DMS 273 (cell line): ENCODE measurements around the gene GCH1.
A peak's percentile ranks its signal among the peaks of the same experiment; 100 is the strongest.

Source experiments
- DNase-seq: peaks from one replicate; lab custom pipeline; 2025; ENCODE audit not compliant: unreplicated experiment; lab: John Stamatoyannopoulos, UW

The GCH1 gene

DNA sequence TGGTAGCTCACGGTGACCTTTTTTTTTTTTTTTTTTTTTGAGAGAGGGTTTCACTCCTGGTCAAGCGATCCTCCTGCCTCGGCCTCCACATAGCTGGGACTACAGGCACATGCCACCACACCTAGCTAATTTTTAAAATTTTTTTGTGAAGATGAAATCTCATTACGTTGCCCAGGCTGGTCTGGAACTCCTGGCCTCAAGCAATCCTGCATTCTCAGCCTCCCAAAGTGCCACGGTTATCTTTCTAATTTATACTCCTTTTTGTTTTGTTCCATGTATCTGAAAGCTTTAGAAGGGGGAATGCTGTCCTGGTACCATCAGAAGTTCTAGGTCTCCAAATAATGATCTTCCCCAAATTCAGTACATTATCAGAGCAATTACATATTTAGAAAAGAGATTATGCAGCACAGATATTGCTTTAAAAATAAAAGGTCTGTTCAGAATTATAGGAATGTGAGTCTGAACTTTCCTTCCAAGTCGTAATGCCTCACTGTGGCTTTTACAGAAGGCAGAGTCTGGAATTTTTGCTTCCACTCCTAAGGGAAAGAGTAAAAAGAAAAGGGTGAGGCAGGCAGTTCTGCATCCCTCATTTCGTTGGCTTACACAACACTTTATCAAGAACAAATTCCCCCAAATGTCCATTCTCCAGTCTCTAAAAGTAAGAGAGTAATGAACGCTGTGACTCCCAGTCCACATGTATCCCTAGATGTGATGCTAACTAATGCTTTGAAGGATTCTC lies 73.0 kb downstream of the GCH1 start:
- no peak for DNase-seq

- peak; percentile 47 for DNase-seq
Measured at GRCh38 chr14:54828037-54828436, 74.6 kb downstream of the GCH1 start.

GRCh38 chr14:54823757-54824549 lies 78.7 kb downstream of the GCH1 start:
- no peak for DNase-seq

DNA sequence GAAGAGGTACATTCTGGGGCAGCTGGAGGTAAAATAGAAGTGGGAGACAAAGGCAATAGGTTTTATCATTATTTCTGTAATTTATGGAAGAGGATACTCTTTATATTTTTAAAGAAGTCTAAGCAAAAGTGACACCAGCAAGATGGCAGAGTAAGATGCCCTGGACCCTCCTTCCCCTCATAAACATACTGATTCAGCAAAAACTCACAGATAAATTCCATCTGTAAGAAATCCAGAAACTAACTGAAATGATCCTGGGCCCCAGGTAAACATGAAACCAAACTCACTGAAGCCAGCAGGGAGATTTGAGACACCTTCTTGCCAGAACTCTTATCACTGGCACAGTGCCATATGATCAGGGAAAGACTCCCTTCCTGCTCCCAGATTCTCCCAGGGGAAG lies 79.9 kb downstream of the GCH1 start:
- no peak for DNase-seq

DNA sequence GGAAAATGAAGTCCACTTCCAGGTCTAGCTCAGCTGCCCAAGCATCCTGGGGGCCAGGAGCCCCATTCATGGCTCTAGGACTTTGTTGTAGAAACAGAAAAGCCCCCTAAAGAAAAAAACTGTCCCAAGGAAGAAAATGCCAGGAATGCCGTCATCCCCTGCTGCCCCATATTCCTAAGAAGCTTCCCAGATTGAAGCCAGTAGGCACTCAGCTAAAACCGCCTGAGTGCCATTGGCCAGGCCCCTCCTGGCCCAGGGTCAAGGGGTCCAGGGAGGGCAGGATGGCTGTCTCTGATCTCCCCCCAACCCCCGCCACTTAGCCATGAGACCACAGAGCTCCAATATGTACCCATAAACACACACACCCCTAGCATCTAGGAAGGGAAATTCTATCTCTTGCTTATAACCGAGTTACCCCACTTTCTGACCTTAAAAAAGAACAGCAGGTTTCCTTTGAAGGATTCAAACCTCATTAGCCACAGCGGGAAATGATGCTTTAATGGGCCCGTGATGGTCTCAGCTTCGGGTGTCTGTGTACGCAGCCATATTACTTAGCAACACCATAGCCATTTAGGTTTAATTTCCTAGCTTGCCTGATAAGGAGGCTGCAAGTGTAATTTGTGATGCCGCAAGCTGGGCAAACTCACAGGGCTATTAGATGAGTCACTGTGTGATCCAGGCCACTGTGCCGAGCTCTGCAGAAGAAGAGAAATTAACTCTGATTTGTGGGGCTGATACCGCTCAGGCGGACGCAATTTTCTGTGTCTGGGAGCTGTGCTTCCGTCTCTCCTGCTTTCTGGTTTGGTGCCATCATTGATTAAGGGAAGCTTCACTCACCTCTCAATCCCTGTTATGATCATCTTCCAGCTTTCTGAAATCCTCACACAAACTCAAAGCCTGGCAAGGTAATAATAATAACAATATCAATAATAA lies 84.2 kb downstream of the GCH1 start:
- peak; percentile 74 for DNase-seq

DNA sequence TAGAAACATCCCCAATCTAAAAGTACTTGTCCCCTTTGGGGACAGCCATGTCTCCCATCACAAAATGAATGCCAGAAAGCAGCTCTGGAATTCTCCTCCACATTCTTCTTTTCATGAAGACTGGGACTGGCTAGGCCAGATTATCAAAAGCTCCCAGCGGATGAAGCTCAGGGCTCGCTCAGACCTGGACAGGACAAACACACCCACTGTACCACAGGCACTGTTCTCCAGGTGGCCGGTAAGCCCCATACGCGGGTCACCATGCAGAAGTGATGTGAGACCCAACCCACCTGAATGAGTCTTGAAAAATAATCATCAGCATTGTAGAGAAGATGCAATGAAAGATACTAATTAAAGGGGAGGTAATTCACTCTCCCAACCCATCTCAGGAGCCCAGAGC lies 85.1 kb downstream of the GCH1 start:
- DNase-seq, result no peak

DNA sequence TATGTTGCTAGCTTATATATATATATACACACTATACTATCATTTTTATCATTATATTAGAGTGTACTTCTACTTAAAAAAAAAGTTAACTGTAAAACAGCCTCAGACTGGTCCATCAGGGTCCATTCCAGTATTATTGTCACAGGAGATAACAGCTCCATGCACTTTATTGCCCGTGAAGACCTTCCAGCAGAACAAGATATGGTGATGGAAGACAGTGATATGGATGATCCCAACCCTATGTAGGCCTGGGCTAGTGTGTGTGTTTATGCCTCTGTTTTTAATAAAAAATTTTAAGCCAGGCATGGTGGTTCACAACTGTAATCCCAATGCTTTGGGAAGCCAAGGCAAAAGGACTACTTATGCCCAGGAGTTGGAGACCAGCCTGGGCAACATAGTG lies 86.2 kb downstream of the GCH1 start:
- no peak for DNase-seq

DNA sequence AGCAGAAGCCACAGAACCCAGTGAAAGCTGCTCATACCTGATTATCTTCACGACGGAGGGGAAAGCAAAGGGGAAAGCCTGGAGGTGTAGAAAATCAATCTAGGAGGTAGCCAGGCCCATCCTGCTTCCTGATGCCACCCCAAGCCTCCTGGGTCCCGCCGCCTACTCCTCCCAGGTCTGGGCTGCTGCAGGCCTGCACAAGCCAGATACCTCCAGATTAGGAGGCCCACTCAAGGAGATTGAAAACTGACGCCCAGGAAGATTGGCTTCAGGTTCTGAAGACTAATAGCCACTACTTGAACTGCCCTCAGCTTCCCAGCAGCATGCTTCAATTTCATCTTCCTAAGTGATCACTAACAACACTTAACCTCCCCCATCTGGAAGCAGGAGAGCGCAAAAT lies 87.1 kb downstream of the GCH1 start:
- DNase-seq, result no peak

GRCh38 chr14:54815016-54815415 lies 87.6 kb downstream of the GCH1 start:
- DNase-seq, result no peak

DNA sequence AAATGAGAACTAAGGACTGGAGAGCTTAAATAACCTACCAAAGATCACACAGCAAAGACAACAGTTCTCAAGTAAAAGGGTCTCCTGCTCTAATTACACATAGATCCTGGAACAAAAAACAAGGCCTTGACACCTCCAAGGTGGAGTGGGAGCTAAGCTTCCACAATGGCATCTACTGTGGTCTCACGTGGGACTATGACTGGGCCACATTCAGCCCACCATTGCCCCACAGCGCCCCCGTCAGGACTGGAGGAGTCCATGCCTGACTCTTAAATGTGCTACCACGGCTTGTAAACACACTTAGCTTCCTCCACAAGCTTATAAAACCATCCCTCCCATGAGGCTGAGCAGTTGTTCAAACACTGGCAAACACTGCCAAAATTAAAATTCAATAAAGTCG lies 88.5 kb downstream of the GCH1 start:
- DNase-seq, result peak; percentile 41

GRCh38 chr14:54813081-54813480 lies 89.5 kb downstream of the GCH1 start:
- no peak for DNase-seq

- DNase-seq, result no peak
Measured at GRCh38 chr14:54812617-54813016, 90.0 kb downstream of the GCH1 start.

GRCh38 chr14:54809767-54810166 lies 92.9 kb downstream of the GCH1 start:
- DNase-seq, result no peak

DNA sequence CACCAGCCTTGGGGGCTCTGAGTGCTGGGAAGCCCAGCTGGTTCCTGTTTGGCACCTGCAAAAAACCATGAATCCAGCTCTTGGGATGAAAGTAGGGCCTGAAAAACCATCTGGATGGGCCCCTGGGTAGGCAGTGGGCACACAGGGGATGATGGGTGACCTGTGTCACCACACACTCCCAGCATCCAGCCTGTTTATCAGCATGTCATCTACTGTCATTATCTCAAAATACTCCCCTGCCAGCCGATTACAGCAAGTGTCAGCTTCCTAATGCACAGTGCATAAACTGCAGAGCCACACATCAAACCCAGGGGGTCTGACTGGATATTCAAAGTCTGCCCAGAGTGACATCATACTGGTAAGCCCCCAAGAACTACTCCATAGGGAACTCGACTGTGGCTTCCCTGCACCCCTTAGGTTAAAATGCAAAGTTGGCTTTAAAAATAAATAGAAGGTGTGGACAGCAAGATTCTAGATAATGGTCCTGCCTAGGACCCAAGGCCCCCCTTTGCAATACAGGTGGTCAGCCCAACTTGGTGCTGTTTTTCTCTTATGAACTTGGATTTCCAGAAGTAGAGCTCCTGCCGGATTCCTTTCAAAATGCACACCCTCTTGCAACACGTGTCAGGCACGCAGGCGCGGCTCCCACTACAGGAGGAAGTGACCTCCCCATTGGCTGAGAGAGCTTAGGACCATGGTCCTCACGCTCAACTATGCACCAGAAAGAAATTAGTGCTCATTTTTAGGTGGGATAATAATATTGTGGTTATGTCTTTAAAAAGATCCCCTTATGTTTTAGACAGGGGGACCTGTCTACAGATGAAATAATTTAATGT lies 94.1 kb downstream of the GCH1 start:
- DNase-seq, result no peak

DNA sequence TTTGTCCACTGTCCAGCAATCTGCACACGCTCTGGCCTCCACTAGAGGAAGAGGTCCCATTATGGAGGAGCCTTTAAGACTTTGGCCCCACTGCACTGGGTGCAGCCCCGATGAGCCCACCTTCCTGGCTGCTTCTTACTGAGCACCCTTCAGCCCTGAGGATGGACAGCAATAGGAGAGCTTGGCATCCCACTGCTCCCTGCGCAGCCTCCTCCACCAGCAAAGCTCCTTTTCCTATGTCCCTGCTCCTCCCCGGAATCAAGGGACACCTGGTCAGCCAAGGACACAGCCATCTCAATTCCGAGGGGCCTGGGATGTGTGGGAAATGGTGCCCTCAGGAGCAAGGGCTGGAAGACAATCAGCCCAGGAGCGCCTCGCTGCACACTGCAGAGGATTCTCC lies 94.7 kb downstream of the GCH1 start:
- no peak for DNase-seq

- no peak for DNase-seq
Measured at GRCh38 chr14:54807428-54807827, 95.2 kb downstream of the GCH1 start.

DNA sequence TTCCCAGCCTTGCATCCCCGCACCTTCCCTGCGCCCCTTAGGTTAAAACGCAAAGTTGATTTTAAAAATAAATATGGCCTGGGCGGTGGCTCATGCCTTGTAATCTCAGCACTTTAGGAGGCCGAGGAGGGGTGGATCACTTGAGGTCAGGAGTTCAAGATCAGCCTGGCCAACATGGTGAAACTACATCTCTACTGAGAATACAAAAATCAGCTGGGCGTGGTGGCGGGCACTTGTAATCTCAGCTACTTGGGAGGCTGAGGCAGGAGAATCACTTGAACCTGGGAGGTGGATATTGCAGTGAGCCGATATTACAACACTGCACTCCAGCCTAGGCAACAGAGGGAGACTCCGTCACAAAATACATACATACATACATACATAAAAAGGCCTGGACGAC lies 96.0 kb downstream of the GCH1 start:
- no peak for DNase-seq

- DNase-seq, result peak; percentile 94
Measured at GRCh38 chr14:54805445-54806322, 96.9 kb downstream of the GCH1 start.

- DNase-seq, result no peak
Measured at GRCh38 chr14:54805070-54805444, 97.6 kb downstream of the GCH1 start.
